Gastrocnemius medialis (tissue), 4 donors: ENCODE results near the gene NFYA. TPM values are rescaled to one million over a fixed set of nuclear protein-coding genes. Genes with fewer than 3 reads are reported as not detected.

ENCODE experiments used
- ATAC-seq, 2 donors: fragments of 150-250 bp; one replicate each; pipeline ENCODE4 v1.9.1; 2016
- DNase-seq, 2 donors: peaks; one replicate each; pipeline ENCODE4 v3.0.0-alpha.2; 2019
- H3K27ac ChIP-seq, 4 donors: fragments of 200-600 bp; sonication (generic); 1 replicate in 1 of 4; 2 replicates in 3 of 4; pipeline ENCODE4 v1.5.1; 2016 to 2018; ENCODE audit warnings: mild to moderate bottlenecking in 2 of 4, moderate library complexity in 1 of 4
- H3K27me3 ChIP-seq, 3 donors: fragments of 200-600 bp; sonication (generic) in 2 of 3; 1 replicate in 1 of 3; 2 replicates in 2 of 3; pipeline versions ENCODE4 v1.5.1 to v1.6.0; 2016 to 2019; ENCODE audit warnings: mild to moderate bottlenecking in 1 of 3, moderate library complexity in 1 of 3
- H3K36me3 ChIP-seq, 2 donors: fragments of 200-600 bp; sonication (generic) in 1 of 2; one replicate each; pipeline ENCODE4 v1.5.1; 2017 to 2018
- H3K4me1 ChIP-seq, 2 donors: fragments of 200-600 bp; sonication (generic) in 1 of 2; one replicate each; pipeline ENCODE4 v1.5.1; 2016 to 2017; ENCODE audit warnings: mild to moderate bottlenecking in 2 of 2
- H3K4me3 ChIP-seq, 4 donors: fragments of 200-600 bp; sonication (generic) in 3 of 4; 1 replicate in 1 of 4; 2 replicates in 3 of 4; pipeline ENCODE4 v1.5.1; 2016 to 2019; ENCODE audit warnings: mild to moderate bottlenecking in 2 of 4
- H3K9me3 ChIP-seq, 3 donors: fragments of 200-600 bp; sonication (generic) in 2 of 3; 1 replicate in 1 of 3; 2 replicates in 2 of 3; pipeline ENCODE4 v1.5.1; 2016 to 2019
- CTCF ChIP-seq, 5 experiments: fragments of 450-650 bp in 3 of 5; fragments of 200-600 bp in 2 of 5; sonication (generic) in 2 of 5; IDR thresholded peaks in 4 of 5; conservative IDR thresholded peaks in 1 of 5; 1 replicate in 4 of 5; 2 replicates in 1 of 5; pipeline ENCODE4 v1.5.1; 2016 to 2019; ENCODE audit warnings: antibody characterized with exemption in 5 of 5, mild to moderate bottlenecking in 3 of 5, moderate library complexity in 3 of 5
- POLR2A ChIP-seq, 2 donors: fragments of 450-650 bp; IDR thresholded peaks; one replicate each; pipeline ENCODE4 v1.6.1; 2017; ENCODE audit warnings: antibody characterized with exemption in 2 of 2, mild to moderate bottlenecking in 2 of 2, moderate library complexity in 2 of 2
- in situ Hi-C, 4 donors: fragments of 200-750 bp; cut with MboI; loops; one replicate each; pipeline versions ENCODE4 v1.15.0 to v1.8.0; 2017; ENCODE audit warnings: low sequenced_read_pairs in 4 of 4
- intact Hi-C: fragments of 100-400 bp; cut with DNase I; formaldehyde crosslinking; loops from one replicate; pipeline ENCODE4 v1.15.1; 2023; ENCODE audit warnings: low total_unique reads
- total RNA-seq, 4 donors: library from RNA; depleted of rRNA; stranded (reverse); fragments of >200 nt; gene quantifications; one replicate each; pipeline versions ENCODE4 v1.1.0 to v1.2.3, GENCODE V29; 2016

The NFYA gene
- total RNA-seq, 4 donors from 2014 or later: 7.2 to 11.6 (median 9.7) TPM

DNA sequence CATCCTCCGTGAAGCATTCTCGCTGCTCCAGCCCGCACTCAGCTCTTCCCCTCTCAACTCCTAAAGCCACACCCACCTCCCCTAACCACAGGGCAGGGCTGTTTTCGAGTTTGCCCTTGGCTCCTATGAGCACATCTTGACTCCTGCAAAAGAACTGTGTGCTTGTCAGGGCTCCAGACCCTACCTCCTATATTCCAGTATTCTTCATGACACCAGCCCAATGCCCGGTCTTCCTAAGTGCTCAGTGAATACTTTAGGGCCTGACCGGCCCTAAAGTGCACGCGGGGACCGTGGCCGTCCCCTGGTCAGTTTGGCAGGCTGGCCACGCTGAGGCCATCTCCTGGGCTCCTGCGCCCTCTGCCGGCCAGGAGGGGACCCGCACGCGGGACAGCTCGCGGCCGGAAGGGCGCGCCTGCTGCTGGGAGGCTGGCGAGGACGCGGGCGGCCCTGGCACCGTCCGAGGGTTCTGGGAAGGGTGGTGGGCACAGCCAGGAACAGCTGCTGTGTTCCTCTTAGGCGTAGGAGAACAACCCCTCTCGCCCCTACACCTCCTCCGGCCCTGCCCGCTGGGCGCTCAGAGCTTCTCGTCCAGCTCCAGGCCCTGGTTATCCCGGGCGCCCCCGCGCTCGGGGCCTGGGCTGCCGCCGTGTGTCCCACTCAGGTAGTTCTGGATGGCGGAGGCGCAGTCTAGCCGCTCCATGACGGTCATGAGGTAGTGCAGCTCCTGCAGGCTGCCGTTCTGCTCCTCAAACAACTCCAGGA is 44.8 kb upstream of the NFYA start:
- H3K36me3 ChIP-seq: no peaks in the 10 kb centered on the region
- in situ Hi-C loops: loop anchor here (5.0 to 25.0 kb wide), 5 partner anchors 39 to 1673 kb away; no protein-coding TSS in a partner anchor
- H3K27ac ChIP-seq: peak overlapping the region; percentile 81 to 85 (median 82)
- H3K9me3 ChIP-seq: no peaks in the 10 kb centered on the region
- H3K4me1 ChIP-seq: peaks cover 15 to 16% of the 10 kb centered on the region in 2 donors
- ATAC-seq (peak; percentile 82 to 91), DNase-seq (peak; percentile 67 to 79)
- intact Hi-C loops: loop anchor here (1.0 to 10.0 kb wide), 5 partner anchors 21 to 1043 kb away; no protein-coding TSS in a partner anchor
- TF ChIP-seq POLR2A (IDR thresholded peaks at IDR 0.05): no peak
- peak; percentile 99 to 100 (median 99) for TF ChIP-seq CTCF (IDR thresholded peaks at IDR 0.05 in 4 of 5, conservative IDR thresholded peaks at IDR 0.05 in 1 of 5)
- peak overlapping the region; percentile 60 to 79 (median 70) for H3K4me3 ChIP-seq
- no peaks in the 10 kb centered on the region for H3K27me3 ChIP-seq

GRCh38 chr6:41028561-41029412 is 44.0 kb upstream of the NFYA start:
- in situ Hi-C loops: loop anchor here (5.0 to 25.0 kb wide), 5 partner anchors 39 to 1674 kb away; no protein-coding TSS in a partner anchor
- no peak for DNase-seq
- intact Hi-C loops: loop anchor here (1.0 to 10.0 kb wide), 5 partner anchors 22 to 1044 kb away; no protein-coding TSS in a partner anchor

DNA sequence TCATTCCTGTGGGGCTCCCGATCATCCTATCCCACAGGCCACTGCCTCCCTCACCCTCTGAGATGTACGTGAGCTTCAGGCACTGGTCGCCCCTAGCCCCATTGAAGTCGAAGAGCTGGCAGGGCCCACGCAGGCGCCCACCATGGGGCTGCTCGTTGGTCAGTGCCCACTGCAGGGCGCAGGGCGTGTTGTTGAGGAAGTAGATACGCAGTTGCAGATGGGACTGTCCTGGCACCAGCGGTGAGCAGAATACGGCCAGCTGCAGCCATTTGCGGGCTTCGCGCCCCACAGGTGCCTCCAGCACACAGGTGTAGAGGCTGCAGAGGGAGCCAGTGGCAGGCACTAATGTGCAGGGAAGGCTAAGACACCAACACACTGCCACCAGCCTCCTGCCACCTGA is 39.9 kb upstream of the NFYA start:
- H3K4me3 ChIP-seq: no peak overlapping the region
- ATAC-seq (no peak), DNase-seq (no peak)
- no peaks in the 10 kb centered on the region for H3K27me3 ChIP-seq
- TF ChIP-seq POLR2A (IDR thresholded peaks at IDR 0.05): no peak
- H3K9me3 ChIP-seq: no peaks in the 10 kb centered on the region
- H3K4me1 ChIP-seq: peaks cover 9 to 13% of the 10 kb centered on the region in 2 donors
- no peaks in the 10 kb centered on the region for H3K36me3 ChIP-seq
- H3K27ac ChIP-seq: no peak overlapping the region
- in situ Hi-C loops: loop anchor here in 1 of 4 donors (25.0 kb wide), 1 partner anchor 1046 kb away; no protein-coding TSS in a partner anchor
- intact Hi-C loops: no loop called here

More at GRCh38 chr6:41028561-41029412, 44.0 kb upstream of the NFYA start:
- peaks cover 15 to 16% of the 10 kb centered on the region in 2 donors for H3K4me1 ChIP-seq
- ATAC-seq: peak; percentile 31 to 36
- TF ChIP-seq CTCF (IDR thresholded peaks at IDR 0.05 in 4 of 5, conservative IDR thresholded peaks at IDR 0.05 in 1 of 5) (no peak), POLR2A (IDR thresholded peaks at IDR 0.05) (no peak)
- no peaks in the 10 kb centered on the region for H3K36me3 ChIP-seq
- H3K4me3 ChIP-seq: peak overlapping the region; percentile 60 to 79 (median 70)
- H3K27me3 ChIP-seq: no peaks in the 10 kb centered on the region
- peak overlapping the region; percentile 81 to 85 (median 82) for H3K27ac ChIP-seq
- no peaks in the 10 kb centered on the region for H3K9me3 ChIP-seq

DNA sequence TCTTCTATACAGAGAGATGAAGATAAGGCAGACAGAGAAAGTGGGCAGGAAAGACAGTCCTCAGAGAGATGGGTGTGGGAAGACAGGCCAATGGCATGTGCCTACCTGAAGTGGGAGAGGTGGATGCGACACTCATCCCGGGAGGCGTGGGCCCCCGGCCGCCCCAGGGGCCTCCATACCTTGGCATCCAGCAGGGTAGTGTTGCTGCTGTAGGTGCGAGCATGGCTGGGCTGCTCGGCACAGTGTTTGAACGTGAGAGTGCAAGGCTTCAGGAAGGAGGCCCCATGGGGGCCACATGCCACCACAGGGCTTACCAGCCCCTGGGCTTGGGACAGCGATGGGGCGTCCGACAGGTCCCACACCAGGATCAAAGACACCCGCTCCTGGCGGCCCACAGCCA is 39.0 kb upstream of the NFYA start:
- Histone ChIP-seq H3K36me3 (no peaks in the 10 kb centered on the region), H3K27ac (no peak overlapping the region), H3K9me3 (no peaks in the 10 kb centered on the region), H3K27me3 (no peaks in the 10 kb centered on the region), H3K4me1 (peaks cover under 1 to 8% of the 10 kb centered on the region in 2 donors), H3K4me3 (no peak overlapping the region)
- ATAC-seq: no peak
- intact Hi-C loops (no loop called here), in situ Hi-C loops (loop anchor here in 1 of 4 donors (25.0 kb wide), 1 partner anchor 1046 kb away; no protein-coding TSS in a partner anchor)
- no peak for TF ChIP-seq POLR2A (IDR thresholded peaks at IDR 0.05)
- no peak for TF ChIP-seq CTCF (IDR thresholded peaks at IDR 0.05 in 4 of 5, conservative IDR thresholded peaks at IDR 0.05 in 1 of 5)
- DNase-seq: no peak
